Measurements from ENCODE around the gene ANKRD12. TPM values are rescaled to one million over a fixed set of nuclear protein-coding genes. Genes with fewer than 3 reads are reported as not detected.

ANKRD12 gene
- polyA plus RNA-seq, 1 donor (not counting 4 experiments of a cell fraction or from before 2014, with no cell fraction given), result 8.0 TPM

DNA sequence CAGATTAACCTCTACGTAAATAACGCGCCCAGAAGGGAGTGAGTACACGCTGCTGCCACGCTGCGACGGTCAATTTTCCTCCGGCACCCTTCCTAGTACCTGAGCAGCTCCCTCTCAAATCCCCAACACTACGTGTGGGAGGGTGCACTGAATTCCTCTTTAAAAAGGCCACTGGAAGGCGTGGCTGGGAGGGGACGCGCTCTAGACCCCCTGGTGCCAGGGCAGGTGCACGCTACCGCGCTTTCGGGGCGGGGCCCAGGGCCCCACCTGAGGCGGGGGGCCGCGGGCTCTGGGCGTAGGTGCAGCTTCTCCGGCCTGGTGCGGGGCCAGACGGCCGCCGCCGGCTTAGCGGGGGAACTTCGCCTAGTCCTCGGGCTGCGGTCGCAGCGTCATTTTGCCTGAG is 668 bp upstream of the ANKRD12 start:
- Histone ChIP-seq H3K9ac (ENCODE audit: control insufficient read depth, extremely low read depth, insufficient read depth, low read length) (peak overlapping the region; percentile 96), H3K4me2 (ENCODE audit: control insufficient read depth, extremely low read depth, insufficient read depth, low read depth, low read length) (peak overlapping the region; percentile 75), H3K27me3 (ENCODE audit: control insufficient read depth, extremely low read depth, insufficient read depth, low read length) (no peaks in the 10 kb centered on the region), H4K20me1 (ENCODE audit: control insufficient read depth, extremely low read depth, insufficient read depth, low read length) (no peaks in the 10 kb centered on the region), H3K4me1 (ENCODE audit: control insufficient read depth, extremely low read depth, insufficient read depth, low read length) (peaks cover 22% of the 10 kb centered on the region), H3K9me3 (ENCODE audit: control insufficient read depth, low read depth, low read length) (no peaks in the 10 kb centered on the region), H3K27ac (ENCODE audit: control insufficient read depth, insufficient read depth, low read length) (peak overlapping the region; percentile 96), H3K4me3 (ENCODE audit: control insufficient read depth in 2 of 3, extremely low read depth in 1 of 3, insufficient read depth in 2 of 3, low read depth in 1 of 3, low read length in 3 of 3) (peak overlapping the region; percentile 66 to 82 (median 77)), H3K79me2 (ENCODE audit: control insufficient read depth, insufficient read depth, low read length) (peaks cover 28% of the 10 kb centered on the region), H3K9me1 (ENCODE audit: control insufficient read depth, extremely low read depth, insufficient read depth, low read length) (no peaks in the 10 kb centered on the region), H2AFZ (ENCODE audit: control insufficient read depth, low read length) (peak overlapping the region; percentile 87), H3K36me3 (ENCODE audit: control insufficient read depth in 2 of 2, extremely low read depth in 1 of 2, insufficient read depth in 2 of 2, low read length in 2 of 2) (peaks cover 2 to 6% of the 10 kb centered on the region in 2 experiments)
- FAIRE-seq, result no peak
- no peak for TF ChIP-seq EZH2 (IDR thresholded peaks at IDR 0.05; ENCODE audit: low read length)
- TF ChIP-seq, protein P1, sequence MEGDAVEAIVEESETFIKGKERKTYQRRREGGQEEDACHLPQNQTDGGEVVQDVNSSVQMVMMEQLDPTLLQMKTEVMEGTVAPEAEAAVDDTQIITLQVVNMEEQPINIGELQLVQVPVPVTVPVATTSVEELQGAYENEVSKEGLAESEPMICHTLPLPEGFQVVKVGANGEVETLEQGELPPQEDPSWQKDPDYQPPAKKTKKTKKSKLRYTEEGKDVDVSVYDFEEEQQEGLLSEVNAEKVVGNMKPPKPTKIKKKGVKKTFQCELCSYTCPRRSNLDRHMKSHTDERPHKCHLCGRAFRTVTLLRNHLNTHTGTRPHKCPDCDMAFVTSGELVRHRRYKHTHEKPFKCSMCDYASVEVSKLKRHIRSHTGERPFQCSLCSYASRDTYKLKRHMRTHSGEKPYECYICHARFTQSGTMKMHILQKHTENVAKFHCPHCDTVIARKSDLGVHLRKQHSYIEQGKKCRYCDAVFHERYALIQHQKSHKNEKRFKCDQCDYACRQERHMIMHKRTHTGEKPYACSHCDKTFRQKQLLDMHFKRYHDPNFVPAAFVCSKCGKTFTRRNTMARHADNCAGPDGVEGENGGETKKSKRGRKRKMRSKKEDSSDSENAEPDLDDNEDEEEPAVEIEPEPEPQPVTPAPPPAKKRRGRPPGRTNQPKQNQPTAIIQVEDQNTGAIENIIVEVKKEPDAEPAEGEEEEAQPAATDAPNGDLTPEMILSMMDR (optimal IDR thresholded peaks at IDR 0.05 in 1 of 3, IDR thresholded peaks at IDR 0.05 in 1 of 3, conservative IDR thresholded peaks at IDR 0.05 in 1 of 3; ENCODE audit: extremely low read depth in 1 of 3, insufficient read depth in 2 of 3, low read length in 3 of 3), result no peak
- no peak for DNase-seq (ENCODE audit: low read depth, low spot score)
- dilution Hi-C loops (cut with MboI; ENCODE audit: extremely low pct_ligation_motif_present, low sequenced_read_pairs), result no loop called here

DNA sequence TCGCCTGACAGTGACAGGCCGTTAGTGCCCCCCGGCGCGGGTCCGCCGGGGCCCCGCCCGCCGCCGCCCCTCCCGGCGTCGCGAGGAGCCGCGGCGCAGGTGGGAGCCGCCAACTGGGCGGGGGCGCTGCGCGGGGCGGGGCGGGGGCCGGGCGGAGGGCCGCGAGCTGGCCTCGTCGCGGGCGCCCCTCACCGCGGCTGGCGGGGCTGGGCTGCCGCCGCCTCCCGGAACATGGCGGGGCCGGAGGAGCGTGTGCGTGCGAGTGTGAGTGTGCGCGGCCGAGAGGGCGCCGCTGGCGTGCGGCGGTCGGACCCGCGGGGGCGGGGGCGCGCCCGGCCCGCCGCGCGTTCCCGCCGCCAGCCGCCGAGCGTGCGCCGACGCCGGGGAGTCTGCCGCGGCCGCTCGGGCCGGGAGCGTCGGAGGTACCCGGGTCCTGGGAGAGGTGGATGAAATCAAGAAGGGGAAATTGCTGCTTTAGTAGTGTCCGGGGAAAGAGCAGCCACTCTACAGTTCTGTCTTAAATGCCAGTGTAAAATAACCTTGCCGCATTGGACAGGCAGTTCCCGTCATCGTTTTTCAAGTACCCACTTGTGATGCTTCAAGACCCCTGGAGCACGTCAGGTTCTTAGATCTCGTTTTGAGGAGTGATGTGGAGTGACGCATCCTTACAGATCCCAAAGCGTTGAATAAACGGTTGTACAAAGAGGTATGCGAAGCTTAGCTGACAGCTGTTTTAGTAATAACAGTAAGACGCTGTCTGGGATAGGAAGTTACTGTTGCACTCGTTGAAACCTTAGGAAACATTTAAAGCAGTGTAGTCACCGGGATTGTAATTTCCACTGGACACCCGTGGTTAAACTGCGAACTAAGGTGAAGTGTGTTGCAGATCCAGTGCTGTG is 836 bp downstream of the ANKRD12 start:
- Histone ChIP-seq H3K9me1 (ENCODE audit: control insufficient read depth, extremely low read depth, insufficient read depth, low read length) (no peaks in the 10 kb centered on the region), H3K79me2 (ENCODE audit: control insufficient read depth, insufficient read depth, low read length) (peaks cover 43% of the 10 kb centered on the region), H3K9me3 (ENCODE audit: control insufficient read depth, low read depth, low read length) (no peaks in the 10 kb centered on the region), H3K4me2 (ENCODE audit: control insufficient read depth, extremely low read depth, insufficient read depth, low read depth, low read length) (peak overlapping the region; percentile 77), H3K9ac (ENCODE audit: control insufficient read depth, extremely low read depth, insufficient read depth, low read length) (peak overlapping the region; percentile 96), H3K27ac (ENCODE audit: control insufficient read depth, insufficient read depth, low read length) (peak overlapping the region; percentile 96), H3K4me3 (ENCODE audit: control insufficient read depth in 2 of 3, extremely low read depth in 1 of 3, insufficient read depth in 2 of 3, low read depth in 1 of 3, low read length in 3 of 3) (peak overlapping the region; percentile 76 to 83 (median 77)), H2AFZ (ENCODE audit: control insufficient read depth, low read length) (peak overlapping the region; percentile 51), H4K20me1 (ENCODE audit: control insufficient read depth, extremely low read depth, insufficient read depth, low read length) (no peaks in the 10 kb centered on the region), H3K27me3 (ENCODE audit: control insufficient read depth, extremely low read depth, insufficient read depth, low read length) (no peaks in the 10 kb centered on the region), H3K4me1 (ENCODE audit: control insufficient read depth, extremely low read depth, insufficient read depth, low read length) (peaks cover 26% of the 10 kb centered on the region), H3K36me3 (ENCODE audit: control insufficient read depth in 2 of 2, extremely low read depth in 1 of 2, insufficient read depth in 2 of 2, low read length in 2 of 2) (peaks cover 2% of the 10 kb centered on the region in 2 experiments)
- TF ChIP-seq EZH2 (IDR thresholded peaks at IDR 0.05; ENCODE audit: low read length), result no peak
- TF ChIP-seq, protein P1 (optimal IDR thresholded peaks at IDR 0.05 in 1 of 3, IDR thresholded peaks at IDR 0.05 in 1 of 3, conservative IDR thresholded peaks at IDR 0.05 in 1 of 3; ENCODE audit: extremely low read depth in 1 of 3, insufficient read depth in 2 of 3, low read length in 3 of 3), result no peak
- peak; percentile 57 for FAIRE-seq
- dilution Hi-C loops (cut with MboI; ENCODE audit: extremely low pct_ligation_motif_present, low sequenced_read_pairs), result no loop called here
- no peak for DNase-seq (ENCODE audit: low read depth, low spot score)
